Epithelial cell of proximal tubule (primary cell): ENCODE measurements around the gene HJURP. TPM values are rescaled to one million over a fixed set of nuclear protein-coding genes. Genes with fewer than 3 reads are reported as not detected.

Experiments used
- DNase-seq: peaks from one replicate; pipeline ENCODE4 v3.0.0-alpha.2; 2011; ENCODE audit warnings: low read depth
- H3K4me3 ChIP-seq: 2 replicates; pipeline ENCODE4 v1.5.1; 2011; ENCODE audit warnings: low read depth, mild to moderate bottlenecking, low read length
- total RNA-seq: library from RNA; depleted of rRNA; stranded (reverse); fragments of >200 nt; gene quantifications from 2 replicates; pipeline ENCODE4 v1.2.3, GENCODE V29; 2015
- TF ChIP-seq, protein P1 (sequence below): conservative IDR thresholded peaks from 2 replicates; pipeline ENCODE4 v1.5.1; 2012; ENCODE audit warnings: low read depth, mild to moderate bottlenecking, low read length

Gene HJURP
- total RNA-seq, 1 donor from 2014 or later, result 64.9 TPM

DNA sequence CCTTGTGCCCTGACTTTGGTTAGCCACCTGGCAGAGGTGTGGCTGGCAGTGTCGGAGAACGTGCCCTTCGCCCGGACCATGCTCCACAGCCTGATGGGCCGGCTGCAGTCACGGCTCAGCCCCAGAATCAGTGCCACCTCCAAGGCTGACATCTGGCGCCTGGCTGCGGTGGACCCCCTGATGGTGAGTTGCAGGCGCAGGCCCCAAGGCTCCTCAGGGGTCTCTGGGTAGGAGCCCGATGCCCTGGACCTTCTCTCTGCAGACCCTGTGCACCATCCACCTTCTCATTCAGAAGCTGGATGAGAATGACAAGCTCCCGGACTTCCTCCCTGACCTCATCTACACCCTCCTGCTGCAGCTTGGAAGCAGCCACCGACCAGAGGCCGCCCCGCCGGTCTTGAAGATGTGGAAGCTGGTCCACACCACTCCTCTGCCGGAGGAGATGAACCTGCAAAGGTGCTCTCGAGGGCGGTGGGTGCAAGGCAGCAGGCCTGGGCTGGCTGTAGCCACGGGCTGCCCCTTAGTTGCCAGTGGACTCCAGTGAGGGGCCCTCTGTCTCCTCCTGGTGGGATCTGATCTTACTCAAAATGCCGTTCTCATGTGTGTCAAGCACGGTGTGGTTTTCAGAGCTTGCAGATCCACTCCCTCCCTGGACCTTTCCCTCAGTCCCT lies 32.1 kb downstream of the HJURP start:
- no peak overlapping the region for H3K4me3 ChIP-seq
- no peak for DNase-seq
- TF ChIP-seq, protein P1, sequence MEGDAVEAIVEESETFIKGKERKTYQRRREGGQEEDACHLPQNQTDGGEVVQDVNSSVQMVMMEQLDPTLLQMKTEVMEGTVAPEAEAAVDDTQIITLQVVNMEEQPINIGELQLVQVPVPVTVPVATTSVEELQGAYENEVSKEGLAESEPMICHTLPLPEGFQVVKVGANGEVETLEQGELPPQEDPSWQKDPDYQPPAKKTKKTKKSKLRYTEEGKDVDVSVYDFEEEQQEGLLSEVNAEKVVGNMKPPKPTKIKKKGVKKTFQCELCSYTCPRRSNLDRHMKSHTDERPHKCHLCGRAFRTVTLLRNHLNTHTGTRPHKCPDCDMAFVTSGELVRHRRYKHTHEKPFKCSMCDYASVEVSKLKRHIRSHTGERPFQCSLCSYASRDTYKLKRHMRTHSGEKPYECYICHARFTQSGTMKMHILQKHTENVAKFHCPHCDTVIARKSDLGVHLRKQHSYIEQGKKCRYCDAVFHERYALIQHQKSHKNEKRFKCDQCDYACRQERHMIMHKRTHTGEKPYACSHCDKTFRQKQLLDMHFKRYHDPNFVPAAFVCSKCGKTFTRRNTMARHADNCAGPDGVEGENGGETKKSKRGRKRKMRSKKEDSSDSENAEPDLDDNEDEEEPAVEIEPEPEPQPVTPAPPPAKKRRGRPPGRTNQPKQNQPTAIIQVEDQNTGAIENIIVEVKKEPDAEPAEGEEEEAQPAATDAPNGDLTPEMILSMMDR, result no peak

DNA sequence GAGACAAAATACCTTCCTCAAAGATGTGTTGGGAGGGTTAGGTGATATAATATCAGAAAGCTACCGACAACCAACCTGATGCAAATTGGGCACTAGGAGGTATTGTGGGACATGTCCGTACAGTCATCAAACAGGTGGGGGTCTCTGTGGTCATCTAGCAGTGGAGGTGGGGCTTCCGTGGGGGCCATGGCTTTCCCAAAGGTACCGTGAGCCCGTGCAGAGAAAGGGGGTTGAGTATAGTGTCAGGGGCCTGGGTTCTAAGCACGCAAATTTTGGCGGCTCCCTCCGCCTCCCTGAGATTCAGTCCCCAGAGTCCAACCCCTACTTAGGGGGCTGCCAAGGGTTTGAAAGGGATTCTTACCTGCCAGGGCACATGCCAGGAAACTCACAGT lies 32.6 kb downstream of the HJURP start:
- TF ChIP-seq, protein P1, result no peak
- no peak for DNase-seq

DNA sequence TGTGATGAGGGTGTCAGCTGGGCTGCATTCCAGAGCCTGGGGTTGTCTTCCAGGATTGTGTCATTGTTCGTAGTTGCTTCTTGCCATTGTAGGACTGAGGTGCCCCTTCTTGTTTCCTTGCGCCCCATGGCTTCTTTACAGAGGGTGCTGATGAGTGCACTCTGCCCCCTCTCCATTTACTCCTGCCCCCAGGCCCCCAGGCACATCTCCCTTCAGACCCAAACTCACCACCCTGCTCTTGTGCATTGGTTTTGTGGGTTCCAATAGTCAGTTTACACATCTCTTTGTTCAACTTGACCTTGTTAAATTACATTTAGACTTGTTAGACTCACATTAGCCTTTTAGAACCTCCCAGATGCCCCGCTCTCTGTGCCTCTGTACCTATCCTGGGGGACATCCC lies 33.1 kb downstream of the HJURP start:
- no peak overlapping the region for H3K4me3 ChIP-seq
- DNase-seq, result no peak
- TF ChIP-seq, protein P1, result no peak

More for the DNA sequence above, 32.6 kb downstream of the HJURP start:
- H3K4me3 ChIP-seq, result no peak overlapping the region

DNA sequence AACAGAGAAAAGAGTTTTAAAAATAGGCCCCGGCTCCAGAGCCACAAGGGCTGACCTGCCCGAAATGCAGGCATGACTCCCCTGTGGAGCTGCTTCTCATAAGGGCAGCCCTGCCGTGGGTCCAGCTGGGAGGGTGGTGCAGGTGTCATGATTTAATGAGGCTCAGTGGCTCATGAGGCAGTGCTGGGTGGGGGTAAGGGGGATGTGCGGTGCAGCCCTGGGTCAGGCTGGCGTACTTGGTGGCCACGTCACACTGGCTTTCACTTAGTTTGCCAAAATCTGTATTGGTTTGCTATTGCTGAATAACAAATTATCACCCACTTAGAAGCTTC lies 33.6 kb downstream of the HJURP start:
- TF ChIP-seq, protein P1, result no peak
- DNase-seq, result no peak
- H3K4me3 ChIP-seq, result no peak overlapping the region

DNA sequence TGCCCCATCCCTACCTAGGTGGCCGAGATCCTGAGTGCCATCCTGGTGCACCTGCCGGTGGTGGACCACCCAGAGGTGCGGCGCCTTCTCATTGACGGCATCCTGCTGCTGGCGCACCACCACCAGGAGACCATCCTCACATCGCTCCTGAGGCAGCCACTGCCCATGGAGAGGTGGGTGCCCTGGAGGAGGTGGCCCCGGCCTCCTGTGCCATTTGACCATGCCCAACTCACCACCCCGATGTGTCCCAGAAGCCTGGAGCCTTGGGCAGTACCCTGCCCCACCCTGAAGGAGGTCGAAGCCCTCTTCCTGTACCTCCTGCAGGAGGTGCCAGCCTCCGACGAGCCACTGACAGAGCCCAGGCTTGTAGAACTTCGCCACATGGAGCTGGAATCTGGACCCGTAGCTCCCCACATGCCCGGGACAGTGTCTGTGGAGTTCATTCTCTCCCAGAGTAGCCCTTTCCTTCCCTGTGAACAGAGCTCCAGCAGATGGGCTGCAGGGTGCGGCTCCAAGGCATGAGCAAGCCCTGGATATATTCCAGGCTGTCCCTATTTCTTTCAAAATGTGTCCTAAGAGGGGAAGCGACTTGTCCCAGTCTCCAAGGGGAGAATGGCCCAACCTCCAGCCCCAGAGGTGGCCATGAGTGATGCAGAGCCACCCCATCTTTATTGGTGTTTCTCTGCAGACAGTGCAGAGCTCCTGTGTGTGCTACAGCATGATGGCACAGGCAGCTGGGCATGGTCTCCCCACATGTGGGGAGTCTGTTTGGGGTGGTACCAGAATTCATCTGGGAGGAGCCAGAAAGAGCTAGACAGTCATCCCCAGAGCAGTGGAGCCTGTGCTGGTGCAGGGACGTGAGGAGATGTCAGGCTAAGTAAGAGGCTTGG lies 34.2 kb downstream of the HJURP start:
- DNase-seq, result no peak
- H3K4me3 ChIP-seq, result no peak overlapping the region
- TF ChIP-seq, protein P1, result no peak

DNA sequence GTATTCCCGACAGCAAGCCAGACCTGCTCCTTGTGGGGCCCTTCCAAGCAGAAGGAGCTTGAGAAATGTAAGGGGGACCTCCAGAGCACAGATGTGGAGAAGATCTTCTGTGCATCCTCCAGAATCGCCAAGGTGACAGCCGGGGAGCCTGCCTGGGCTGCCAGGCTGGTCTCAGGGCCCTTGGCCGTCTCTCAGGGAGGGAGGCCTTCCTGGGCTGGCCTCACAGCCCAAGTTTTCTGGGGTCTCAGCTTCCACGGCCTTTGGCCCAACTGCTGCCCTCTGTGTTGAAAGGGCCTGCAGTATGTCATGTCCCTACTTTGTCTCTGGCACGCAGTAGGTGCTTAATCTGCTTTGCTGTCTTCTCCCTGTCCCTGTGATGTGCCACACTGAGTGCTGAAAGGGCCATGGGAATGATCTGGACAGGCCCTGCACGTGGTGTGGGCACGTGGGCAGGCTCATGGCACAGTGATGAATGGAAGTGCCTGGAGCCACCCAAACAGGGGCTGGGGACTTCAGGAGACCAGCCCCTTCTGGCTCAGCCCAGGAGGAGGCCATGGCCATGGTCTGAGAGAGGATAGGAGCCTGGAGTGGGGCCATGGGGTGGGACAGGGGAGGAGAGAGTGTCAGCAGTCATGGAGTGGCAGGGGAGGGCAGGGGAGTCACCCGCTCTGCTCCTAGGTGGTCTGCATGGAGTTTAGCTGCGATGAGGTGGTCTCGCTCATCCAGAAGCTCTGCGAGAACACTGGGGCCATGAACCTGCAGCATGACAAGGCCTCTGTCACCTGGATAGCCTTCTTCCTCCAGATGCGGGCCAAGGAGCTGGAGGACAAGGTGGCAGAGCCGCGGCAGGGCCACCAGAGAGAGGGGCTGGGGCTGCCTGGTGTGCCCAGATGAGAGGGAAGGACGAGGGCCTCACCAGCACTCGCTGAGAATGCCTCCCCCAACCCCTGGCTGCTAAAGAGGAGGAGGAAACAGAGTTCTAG lies 35.4 kb downstream of the HJURP start:
- DNase-seq, result no peak
- H3K4me3 ChIP-seq, result no peak overlapping the region
- TF ChIP-seq, protein P1, result no peak
